Activated naive CD8-positive, alpha-beta T cell treated with anti-CD3 and anti-CD28 coated beads, Interleukin-2, amount 50 U/mL, for 24 hours (primary cell): ENCODE data around the gene MATN1.

Experiments used
- ATAC-seq: fragments of 150-1000 bp; cut with Tn5 transposase; one replicate; pipeline ENCODE4 v1.10.0; 2021
- DNase-seq: peaks from one replicate; pipeline ENCODE4 v3.0.0; 2021
- H3K27ac Mint-ChIP-seq: one replicate; pipeline ENCODE4 v1.8.0; 2021; ENCODE audit warnings: mild to moderate bottlenecking, mixed read lengths
- H3K27me3 Mint-ChIP-seq: one replicate; pipeline ENCODE4 v1.8.0; 2021; ENCODE audit warnings: mixed read lengths
- H3K36me3 Mint-ChIP-seq: one replicate; pipeline ENCODE4 v1.8.0; 2021; ENCODE audit warnings: low read depth, mixed read lengths
- H3K4me1 Mint-ChIP-seq: one replicate; pipeline ENCODE4 v1.8.0; 2021; ENCODE audit warnings: mixed read lengths
- H3K4me3 Mint-ChIP-seq: one replicate; pipeline ENCODE4 v1.8.0; 2021; ENCODE audit warnings: mild to moderate bottlenecking, moderate library complexity, mixed read lengths
- H3K9me3 Mint-ChIP-seq: one replicate; pipeline ENCODE4 v1.8.0; 2021; ENCODE audit warnings: mixed read lengths

MATN1 gene

DNA sequence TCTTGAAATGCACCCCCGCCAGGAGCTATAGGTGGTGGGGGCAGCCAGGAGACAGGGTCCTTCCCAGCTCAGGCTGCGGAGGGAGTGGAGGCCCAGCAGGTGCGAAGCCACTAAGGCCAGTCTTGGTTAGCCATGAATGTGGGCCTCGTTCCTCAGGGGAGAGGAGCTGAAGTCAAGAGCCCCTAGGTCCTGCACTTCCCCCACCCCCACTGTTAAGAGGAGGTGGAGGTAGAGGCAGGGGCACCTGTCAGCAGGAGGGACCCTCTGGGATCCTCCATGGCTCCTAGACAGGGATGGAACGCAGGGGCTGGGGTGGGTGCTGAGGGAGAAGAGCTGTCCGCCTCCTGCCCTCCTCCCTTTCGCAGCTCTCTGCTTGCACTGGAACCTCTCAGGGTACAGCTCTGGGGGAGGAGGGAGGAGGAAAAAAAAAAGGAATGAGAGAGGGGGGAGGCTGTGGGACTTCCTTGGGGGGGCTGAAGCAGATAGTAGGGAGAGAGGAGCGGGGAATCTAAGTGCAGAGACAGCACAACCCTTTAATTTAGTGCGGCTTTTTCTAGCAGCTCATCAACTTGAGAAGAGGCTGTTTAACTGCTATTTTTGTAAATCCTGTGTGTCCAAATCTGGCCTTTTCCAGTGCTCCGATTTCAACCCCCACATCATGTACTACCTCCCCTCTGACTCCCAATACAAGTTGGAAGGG lies 37.0 kb downstream of the MATN1 start:
- DNase-seq: no peak
- no peak for ATAC-seq
- no peak overlapping the region for H3K4me3 Mint-ChIP-seq
- H3K9me3 Mint-ChIP-seq: no peaks in the 10 kb centered on the region
- H3K27ac Mint-ChIP-seq: no peak overlapping the region
- peaks cover 62% of the 10 kb centered on the region for H3K27me3 Mint-ChIP-seq
- no peaks in the 10 kb centered on the region for H3K36me3 Mint-ChIP-seq
- H3K4me1 Mint-ChIP-seq: peaks cover 9% of the 10 kb centered on the region

DNA sequence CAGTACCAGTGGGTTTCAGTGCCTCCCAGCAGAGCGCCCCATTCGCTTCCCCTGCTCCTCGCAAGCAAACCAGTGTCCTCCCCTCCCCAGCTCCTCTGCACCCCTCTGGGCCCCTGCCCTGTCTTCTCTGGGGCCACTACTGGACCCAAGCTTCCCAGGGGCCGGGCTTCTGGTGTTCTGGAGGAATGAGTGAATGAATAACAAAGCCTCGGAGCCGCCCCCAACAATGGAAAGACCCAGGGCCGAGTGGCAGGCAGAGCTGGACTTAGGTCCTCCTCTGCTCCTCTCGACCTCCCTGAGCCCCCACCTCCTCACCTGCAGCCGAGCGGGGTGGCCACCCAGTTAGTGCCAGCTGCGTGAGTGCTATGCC lies 37.6 kb downstream of the MATN1 start:
- DNase-seq: no peak
- no peak for ATAC-seq
- no peaks in the 10 kb centered on the region for H3K36me3 Mint-ChIP-seq
- no peaks in the 10 kb centered on the region for H3K9me3 Mint-ChIP-seq
- H3K27ac Mint-ChIP-seq: no peak overlapping the region
- H3K4me1 Mint-ChIP-seq: peaks cover 9% of the 10 kb centered on the region
- no peak overlapping the region for H3K4me3 Mint-ChIP-seq
- peaks cover 62% of the 10 kb centered on the region for H3K27me3 Mint-ChIP-seq

GRCh38 chr1:30684881-30685795 lies 38.2 kb downstream of the MATN1 start:
- Mint-ChIP-seq H3K9me3 (no peaks in the 10 kb centered on the region), H3K27me3 (peaks cover 60% of the 10 kb centered on the region), H3K4me1 (peaks cover 9% of the 10 kb centered on the region), H3K27ac (no peak overlapping the region), H3K36me3 (no peaks in the 10 kb centered on the region), H3K4me3 (peak overlapping the region; percentile 29)
- DNase-seq (peak; percentile 11), ATAC-seq (peak; percentile 40)

GRCh38 chr1:30684259-30684658 lies 39.1 kb downstream of the MATN1 start:
- ATAC-seq: no peak
- Mint-ChIP-seq H3K27ac (no peak overlapping the region), H3K9me3 (no peaks in the 10 kb centered on the region), H3K36me3 (no peaks in the 10 kb centered on the region), H3K4me3 (no peak overlapping the region), H3K4me1 (peaks cover 9% of the 10 kb centered on the region), H3K27me3 (peaks cover 60% of the 10 kb centered on the region)
- no peak for DNase-seq

DNA sequence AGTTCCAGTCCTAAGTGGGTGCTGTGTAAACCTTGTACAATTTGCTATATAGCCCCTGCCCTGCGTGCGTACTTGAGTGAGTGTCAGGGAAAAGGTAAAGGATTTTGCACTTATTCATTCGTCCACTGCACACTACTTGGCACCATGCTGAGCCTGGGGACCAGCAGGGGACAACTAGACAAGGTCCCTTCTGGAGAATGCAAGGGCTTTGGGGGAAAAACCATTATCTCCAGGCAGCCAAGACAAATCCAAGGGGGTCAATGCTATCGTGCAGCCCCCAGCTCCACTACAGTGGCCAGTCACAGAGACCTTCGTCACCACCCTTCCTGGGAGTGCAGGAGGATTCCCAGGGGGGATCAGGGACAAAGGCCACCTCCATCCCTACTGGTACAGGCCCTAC lies 39.7 kb downstream of the MATN1 start:
- H3K36me3 Mint-ChIP-seq: no peaks in the 10 kb centered on the region
- DNase-seq (no peak), ATAC-seq (no peak)
- peaks cover 9% of the 10 kb centered on the region for H3K4me1 Mint-ChIP-seq
- peaks cover 56% of the 10 kb centered on the region for H3K27me3 Mint-ChIP-seq
- no peak overlapping the region for H3K4me3 Mint-ChIP-seq
- H3K27ac Mint-ChIP-seq: no peak overlapping the region
- H3K9me3 Mint-ChIP-seq: no peaks in the 10 kb centered on the region

DNA sequence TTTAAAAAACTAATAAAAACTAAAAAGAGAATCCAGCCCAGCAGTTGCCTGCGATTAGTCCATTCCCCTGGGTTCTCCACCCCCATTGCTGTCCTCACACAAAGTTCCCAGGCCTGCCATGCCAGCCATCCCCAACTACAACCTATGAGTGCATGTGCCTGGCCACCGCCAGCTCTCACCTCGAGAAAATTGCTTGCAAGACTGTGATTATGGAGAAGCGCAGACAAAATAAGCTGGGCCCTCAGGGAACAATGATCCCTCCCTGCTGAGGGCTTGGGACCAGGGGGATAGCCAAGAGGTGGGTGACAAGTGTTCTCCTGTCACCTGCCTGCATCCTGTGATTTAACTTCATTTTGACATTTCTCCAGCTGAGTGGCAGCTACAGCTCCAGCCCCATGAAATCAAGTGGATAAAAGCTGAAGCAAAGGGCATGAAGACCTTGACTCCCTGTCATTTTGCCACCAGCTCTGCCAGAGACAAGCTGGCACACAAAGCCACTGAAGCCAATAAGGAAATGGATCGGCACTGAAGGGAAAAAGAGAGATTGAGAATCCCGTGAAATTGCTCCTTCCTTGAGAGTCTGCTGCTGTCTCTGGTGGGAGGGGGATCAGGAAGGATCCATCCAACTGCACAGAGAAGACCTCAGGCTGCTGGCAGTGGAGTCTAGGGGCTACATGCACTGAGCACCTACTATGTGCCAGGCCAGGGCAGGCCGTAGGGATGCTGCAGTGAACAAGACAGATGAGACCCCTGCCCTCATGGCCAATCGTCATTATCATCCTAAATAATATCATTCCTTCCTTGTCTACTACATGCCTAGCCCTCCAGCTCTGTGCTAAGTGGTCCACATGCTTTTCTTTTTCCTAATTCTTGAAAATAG lies 40.7 kb downstream of the MATN1 start:
- H3K27me3 Mint-ChIP-seq: peaks cover 57% of the 10 kb centered on the region
- H3K9me3 Mint-ChIP-seq: no peaks in the 10 kb centered on the region
- no peak overlapping the region for H3K4me3 Mint-ChIP-seq

GRCh38 chr1:30681782-30682181 lies 41.6 kb downstream of the MATN1 start:
- Mint-ChIP-seq H3K9me3 (no peaks in the 10 kb centered on the region), H3K4me1 (peaks cover 9% of the 10 kb centered on the region), H3K27ac (no peak overlapping the region), H3K27me3 (peaks cover 53% of the 10 kb centered on the region), H3K4me3 (no peak overlapping the region), H3K36me3 (no peaks in the 10 kb centered on the region)
- DNase-seq: no peak
- ATAC-seq: no peak

More for the DNA sequence above, 40.7 kb downstream of the MATN1 start:
- Mint-ChIP-seq H3K36me3 (no peaks in the 10 kb centered on the region), H3K4me1 (peaks cover 9% of the 10 kb centered on the region), H3K27ac (no peak overlapping the region)
- ATAC-seq (no peak), DNase-seq (no peak)

DNA sequence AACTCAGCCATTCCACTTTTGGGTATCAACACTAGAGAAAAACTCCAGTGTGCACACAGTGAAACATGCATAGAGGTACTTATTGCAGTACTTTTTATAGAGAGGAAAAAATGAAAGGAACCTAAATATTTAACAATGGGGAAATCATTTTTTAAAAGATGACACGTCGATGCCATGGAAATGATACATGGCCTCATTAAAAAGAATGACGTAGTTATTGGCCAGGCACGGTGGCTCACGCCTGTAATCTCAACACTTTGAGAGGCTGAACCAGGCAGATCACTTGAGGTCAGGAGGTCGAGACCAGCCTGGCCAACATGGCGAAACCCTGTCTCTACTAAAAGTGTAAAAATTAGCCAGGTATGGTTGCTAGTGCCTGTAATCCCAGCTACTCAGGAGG lies 42.5 kb downstream of the MATN1 start:
- Mint-ChIP-seq H3K27ac (no peak overlapping the region), H3K4me1 (peaks cover 9% of the 10 kb centered on the region), H3K9me3 (no peaks in the 10 kb centered on the region), H3K27me3 (peaks cover 44% of the 10 kb centered on the region), H3K36me3 (no peaks in the 10 kb centered on the region), H3K4me3 (no peak overlapping the region)
- DNase-seq: no peak
- ATAC-seq: no peak

DNA sequence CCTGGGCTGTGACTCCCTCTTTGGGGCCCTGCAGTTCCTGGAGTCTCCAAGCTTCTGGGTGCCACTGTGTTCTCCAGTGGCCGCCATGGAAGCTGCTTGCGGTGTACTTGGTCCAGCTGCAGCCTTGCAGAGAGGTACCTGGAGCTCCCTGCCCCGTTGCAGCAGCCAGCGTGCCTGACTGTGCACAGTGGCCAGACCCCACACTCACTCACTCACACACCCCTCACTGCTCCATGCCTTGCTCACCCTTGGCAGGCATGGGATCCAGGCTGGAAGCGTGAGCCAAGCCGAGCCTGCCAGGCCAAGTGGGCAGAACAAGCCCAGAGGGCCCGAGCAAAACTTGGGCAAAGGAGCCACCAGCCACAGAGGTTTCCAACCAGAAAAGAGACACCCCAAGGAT lies 43.0 kb downstream of the MATN1 start:
- H3K36me3 Mint-ChIP-seq: no peaks in the 10 kb centered on the region
- H3K4me1 Mint-ChIP-seq: peaks cover 9% of the 10 kb centered on the region
- no peak overlapping the region for H3K27ac Mint-ChIP-seq
- no peaks in the 10 kb centered on the region for H3K9me3 Mint-ChIP-seq
- DNase-seq (no peak), ATAC-seq (no peak)
- H3K27me3 Mint-ChIP-seq: peaks cover 42% of the 10 kb centered on the region
- no peak overlapping the region for H3K4me3 Mint-ChIP-seq

DNA sequence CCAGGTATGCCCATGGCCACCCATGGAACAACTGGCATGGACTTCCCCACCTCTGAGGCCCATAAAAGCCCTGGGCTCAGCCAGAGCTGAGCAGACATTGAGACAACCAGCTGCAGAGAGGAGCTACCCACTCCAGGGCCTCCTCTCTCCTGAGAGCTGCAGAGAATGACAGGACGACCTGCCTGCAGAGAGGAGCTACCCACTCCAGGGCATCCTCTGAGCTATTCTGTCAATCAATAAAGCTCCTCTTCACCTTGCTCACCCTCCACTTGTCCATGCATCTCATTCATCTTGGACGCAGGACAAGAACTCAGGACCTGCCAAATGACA lies 43.4 kb downstream of the MATN1 start:
- H3K36me3 Mint-ChIP-seq: no peaks in the 10 kb centered on the region
- no peak overlapping the region for H3K27ac Mint-ChIP-seq
- peaks cover 38% of the 10 kb centered on the region for H3K27me3 Mint-ChIP-seq
- DNase-seq (no peak), ATAC-seq (no peak)
- peaks cover 7% of the 10 kb centered on the region for H3K4me1 Mint-ChIP-seq
- H3K9me3 Mint-ChIP-seq: no peaks in the 10 kb centered on the region
- no peak overlapping the region for H3K4me3 Mint-ChIP-seq

GRCh38 chr1:30679201-30679975 lies 44.0 kb downstream of the MATN1 start:
- DNase-seq (no peak), ATAC-seq (no peak)
- Mint-ChIP-seq H3K36me3 (no peaks in the 10 kb centered on the region), H3K27me3 (peaks cover 37% of the 10 kb centered on the region), H3K4me3 (no peak overlapping the region), H3K27ac (no peak overlapping the region), H3K4me1 (peaks cover 3% of the 10 kb centered on the region), H3K9me3 (no peaks in the 10 kb centered on the region)

DNA sequence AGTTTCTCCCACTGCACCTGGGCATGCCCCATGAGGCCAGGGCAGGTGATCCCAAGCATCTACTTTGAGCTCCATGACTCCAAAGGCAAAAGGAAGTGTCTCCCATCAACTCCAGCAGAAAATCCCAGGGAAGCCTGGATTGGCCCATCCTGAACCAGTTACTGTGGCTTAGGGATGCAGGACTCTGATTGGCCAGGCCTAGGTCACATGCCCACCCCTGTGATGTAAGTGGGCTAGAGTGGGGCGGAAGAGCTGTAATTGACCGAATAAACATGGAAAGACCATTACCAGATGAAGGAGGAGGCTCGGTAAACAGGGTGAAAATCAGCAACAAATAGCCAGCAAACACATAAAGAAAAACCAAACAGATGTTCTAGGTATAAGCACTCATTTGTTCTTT lies 45.2 kb downstream of the MATN1 start:
- H3K36me3 Mint-ChIP-seq: no peaks in the 10 kb centered on the region
- H3K27ac Mint-ChIP-seq: no peak overlapping the region
- DNase-seq (no peak), ATAC-seq (no peak)
- peaks cover 7% of the 10 kb centered on the region for H3K9me3 Mint-ChIP-seq
- no peak overlapping the region for H3K4me3 Mint-ChIP-seq
- H3K27me3 Mint-ChIP-seq: peaks cover 30% of the 10 kb centered on the region
- H3K4me1 Mint-ChIP-seq: no peaks in the 10 kb centered on the region

DNA sequence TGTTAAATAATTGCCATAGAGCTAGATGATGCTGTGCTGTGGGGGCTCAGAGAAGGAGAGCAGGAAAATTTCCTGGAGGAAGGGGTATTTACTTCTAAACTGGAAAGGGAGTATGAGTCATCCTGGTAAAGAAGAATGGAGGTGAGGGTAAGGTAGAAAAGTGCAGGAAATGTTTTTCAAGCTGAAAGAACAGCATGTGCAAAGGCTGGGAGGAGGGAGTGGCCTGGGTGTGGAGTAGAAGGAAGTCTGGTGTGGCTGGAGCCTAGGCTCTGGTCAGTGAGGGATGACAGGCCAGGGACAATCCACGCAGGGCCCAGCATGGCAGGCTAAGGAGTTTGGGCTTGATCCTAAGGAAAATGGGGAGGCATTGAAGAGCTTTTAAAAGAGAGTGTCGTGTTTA lies 45.9 kb downstream of the MATN1 start:
- Mint-ChIP-seq H3K27ac (no peak overlapping the region), H3K27me3 (peaks cover 28% of the 10 kb centered on the region), H3K4me1 (no peaks in the 10 kb centered on the region), H3K9me3 (peaks cover 12% of the 10 kb centered on the region), H3K4me3 (no peak overlapping the region), H3K36me3 (no peaks in the 10 kb centered on the region)
- no peak for DNase-seq
- no peak for ATAC-seq

GRCh38 chr1:30675761-30676160 lies 47.6 kb downstream of the MATN1 start:
- H3K9me3 Mint-ChIP-seq: peaks cover 13% of the 10 kb centered on the region
- no peaks in the 10 kb centered on the region for H3K4me1 Mint-ChIP-seq
- ATAC-seq (no peak), DNase-seq (no peak)
- peaks cover 19% of the 10 kb centered on the region for H3K27me3 Mint-ChIP-seq
- H3K4me3 Mint-ChIP-seq: no peak overlapping the region
- no peaks in the 10 kb centered on the region for H3K36me3 Mint-ChIP-seq
- no peak overlapping the region for H3K27ac Mint-ChIP-seq
